Parathyroid adenoma (tissue), 2 donors: Measurements from ENCODE around the gene MED13L.

Experiments used
- H2AFZ ChIP-seq: fragments of 300-600 bp; sonication (generic); one replicate; pipeline ENCODE4 v1.7.0; 2017; ENCODE audit warnings: antibody characterized with exemption, mild to moderate bottlenecking
- H3K27ac ChIP-seq: fragments of 300-600 bp; sonication (generic); one replicate; pipeline ENCODE4 v1.7.0; 2017
- H3K27me3 ChIP-seq: fragments of 300-600 bp; sonication (generic); one replicate; pipeline ENCODE4 v1.7.0; 2017; ENCODE audit warnings: low read length; ENCODE audit not compliant: control insufficient read depth, insufficient read depth
- H3K36me3 ChIP-seq: fragments of 300-600 bp; sonication (generic); one replicate; pipeline ENCODE4 v1.7.0; 2017; ENCODE audit warnings: low read length; ENCODE audit not compliant: control insufficient read depth, insufficient read depth
- H3K4me1 ChIP-seq: fragments of 300-600 bp; sonication (generic); one replicate; pipeline ENCODE4 v1.7.0; 2017; ENCODE audit warnings: control low read depth
- H3K4me2 ChIP-seq: fragments of 300-600 bp; sonication (generic); one replicate; pipeline ENCODE4 v1.7.0; 2017; ENCODE audit warnings: low read length
- H3K4me3 ChIP-seq: fragments of 300-600 bp; sonication (generic); one replicate; pipeline ENCODE4 v1.7.0; 2017; ENCODE audit warnings: low read depth, low read length
- H3K79me2 ChIP-seq: fragments of 300-600 bp; sonication (generic); one replicate; pipeline ENCODE4 v1.7.0; 2017; ENCODE audit warnings: control low read depth
- H3K9ac ChIP-seq: fragments of 300-600 bp; sonication (generic); one replicate; pipeline ENCODE4 v1.7.0; 2017; ENCODE audit warnings: mild to moderate bottlenecking
- H3K9me3 ChIP-seq: fragments of 300-600 bp; sonication (generic); one replicate; pipeline ENCODE4 v1.7.0; 2017; ENCODE audit warnings: low read length; ENCODE audit not compliant: control insufficient read depth
- TF ChIP-seq, protein P1 (sequence below): fragments of 300-600 bp; sonication (generic); IDR thresholded peaks from one replicate; pipeline ENCODE4 v1.7.0; 2017; ENCODE audit warnings: antibody characterized with exemption, mild to moderate bottlenecking
- donor health status: primary hyperparathyroidism.

MED13L gene

GRCh38 chr12:115914122-115914521 is 363.4 kb downstream of the MED13L start:
- Histone ChIP-seq H2AFZ (no peak overlapping the region), H3K9ac (no peak overlapping the region), H3K4me2 (no peak overlapping the region), H3K27ac (no peak overlapping the region), H3K36me3 (no peaks in the 10 kb centered on the region), H3K79me2 (no peaks in the 10 kb centered on the region), H3K4me3 (no peak overlapping the region), H3K9me3 (no peaks in the 10 kb centered on the region), H3K4me1 (no peaks in the 10 kb centered on the region), H3K27me3 (no peaks in the 10 kb centered on the region)
- TF ChIP-seq, protein P1, sequence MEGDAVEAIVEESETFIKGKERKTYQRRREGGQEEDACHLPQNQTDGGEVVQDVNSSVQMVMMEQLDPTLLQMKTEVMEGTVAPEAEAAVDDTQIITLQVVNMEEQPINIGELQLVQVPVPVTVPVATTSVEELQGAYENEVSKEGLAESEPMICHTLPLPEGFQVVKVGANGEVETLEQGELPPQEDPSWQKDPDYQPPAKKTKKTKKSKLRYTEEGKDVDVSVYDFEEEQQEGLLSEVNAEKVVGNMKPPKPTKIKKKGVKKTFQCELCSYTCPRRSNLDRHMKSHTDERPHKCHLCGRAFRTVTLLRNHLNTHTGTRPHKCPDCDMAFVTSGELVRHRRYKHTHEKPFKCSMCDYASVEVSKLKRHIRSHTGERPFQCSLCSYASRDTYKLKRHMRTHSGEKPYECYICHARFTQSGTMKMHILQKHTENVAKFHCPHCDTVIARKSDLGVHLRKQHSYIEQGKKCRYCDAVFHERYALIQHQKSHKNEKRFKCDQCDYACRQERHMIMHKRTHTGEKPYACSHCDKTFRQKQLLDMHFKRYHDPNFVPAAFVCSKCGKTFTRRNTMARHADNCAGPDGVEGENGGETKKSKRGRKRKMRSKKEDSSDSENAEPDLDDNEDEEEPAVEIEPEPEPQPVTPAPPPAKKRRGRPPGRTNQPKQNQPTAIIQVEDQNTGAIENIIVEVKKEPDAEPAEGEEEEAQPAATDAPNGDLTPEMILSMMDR: no peak

- H3K79me2 ChIP-seq: no peaks in the 10 kb centered on the region
- TF ChIP-seq, protein P1: no peak
- H2AFZ ChIP-seq: no peak overlapping the region
- H3K4me2 ChIP-seq: no peak overlapping the region
- H3K36me3 ChIP-seq: no peaks in the 10 kb centered on the region
- H3K27ac ChIP-seq: no peak overlapping the region
- no peak overlapping the region for H3K9ac ChIP-seq
- H3K27me3 ChIP-seq: no peaks in the 10 kb centered on the region
- no peak overlapping the region for H3K4me3 ChIP-seq
- no peaks in the 10 kb centered on the region for H3K4me1 ChIP-seq
- no peaks in the 10 kb centered on the region for H3K9me3 ChIP-seq
Observed at GRCh38 chr12:115912440-115912839, 365.1 kb downstream of the MED13L start.

DNA sequence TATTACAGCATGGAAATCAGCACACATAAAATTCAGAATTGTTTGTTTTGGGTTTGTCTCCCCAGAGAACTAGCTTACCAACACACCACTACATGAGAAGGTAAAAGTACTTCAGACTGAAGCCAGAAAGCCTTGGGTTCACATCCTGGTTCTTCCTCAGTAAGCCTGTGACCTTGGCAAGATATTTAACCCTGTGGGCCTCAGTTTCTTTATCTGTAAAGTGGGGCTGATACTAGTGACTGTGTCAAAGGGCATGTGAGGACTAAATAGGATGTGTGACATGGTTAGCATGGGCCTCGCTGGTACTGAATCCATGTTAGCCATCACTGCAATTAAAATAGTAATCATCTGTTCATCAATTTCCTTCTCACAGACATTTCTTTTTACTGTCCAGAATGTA is 366.1 kb downstream of the MED13L start:
- Histone ChIP-seq H3K79me2 (no peaks in the 10 kb centered on the region), H3K9ac (no peak overlapping the region), H3K27me3 (no peaks in the 10 kb centered on the region), H3K27ac (no peak overlapping the region), H3K9me3 (no peaks in the 10 kb centered on the region), H3K4me2 (no peak overlapping the region), H3K4me3 (no peak overlapping the region), H3K36me3 (no peaks in the 10 kb centered on the region), H2AFZ (no peak overlapping the region), H3K4me1 (no peaks in the 10 kb centered on the region)
- TF ChIP-seq, protein P1: no peak

GRCh38 chr12:115910057-115910456 is 367.4 kb downstream of the MED13L start:
- Histone ChIP-seq H3K27me3 (no peaks in the 10 kb centered on the region), H3K4me1 (no peaks in the 10 kb centered on the region), H3K9me3 (no peaks in the 10 kb centered on the region)

More at GRCh38 chr12:115910057-115910456, 367.4 kb downstream of the MED13L start:
- Histone ChIP-seq H3K27ac (no peak overlapping the region), H3K79me2 (no peaks in the 10 kb centered on the region), H2AFZ (no peak overlapping the region), H3K9ac (no peak overlapping the region), H3K4me2 (no peak overlapping the region), H3K36me3 (no peaks in the 10 kb centered on the region), H3K4me3 (no peak overlapping the region)
- TF ChIP-seq, protein P1: no peak
